ENCODE results near the gene DTNBP1.

The DTNBP1 gene

GRCh38 chr6:15491986-15492269 is 170.9 kb downstream of the DTNBP1 start:
- in situ Hi-C loops (cut with MboI; ENCODE audit: low sequenced_read_pairs, unreplicated experiment), result loop anchor here (25.0 kb wide), 1 partner anchor 1280 kb away; no protein-coding TSS in a partner anchor
- DNase-seq (ENCODE audit: low spot score), result no peak
- no peak for TF ChIP-seq CTCF (IDR thresholded peaks at IDR 0.05; ENCODE audit: borderline replicate concordance, control extremely low read depth, extremely low read depth, insufficient read depth, missing control alignments)

GRCh38 chr6:15491255-15491985 is 171.4 kb downstream of the DTNBP1 start:
- TF ChIP-seq CTCF (IDR thresholded peaks at IDR 0.05; ENCODE audit: borderline replicate concordance, control extremely low read depth, extremely low read depth, insufficient read depth, missing control alignments), result peak; percentile 76
- in situ Hi-C loops (cut with MboI; ENCODE audit: low sequenced_read_pairs, unreplicated experiment), result loop anchor here (25.0 kb wide), 1 partner anchor 1279 kb away; no protein-coding TSS in a partner anchor
- DNase-seq (ENCODE audit: low spot score), result peak; percentile 74

DNA sequence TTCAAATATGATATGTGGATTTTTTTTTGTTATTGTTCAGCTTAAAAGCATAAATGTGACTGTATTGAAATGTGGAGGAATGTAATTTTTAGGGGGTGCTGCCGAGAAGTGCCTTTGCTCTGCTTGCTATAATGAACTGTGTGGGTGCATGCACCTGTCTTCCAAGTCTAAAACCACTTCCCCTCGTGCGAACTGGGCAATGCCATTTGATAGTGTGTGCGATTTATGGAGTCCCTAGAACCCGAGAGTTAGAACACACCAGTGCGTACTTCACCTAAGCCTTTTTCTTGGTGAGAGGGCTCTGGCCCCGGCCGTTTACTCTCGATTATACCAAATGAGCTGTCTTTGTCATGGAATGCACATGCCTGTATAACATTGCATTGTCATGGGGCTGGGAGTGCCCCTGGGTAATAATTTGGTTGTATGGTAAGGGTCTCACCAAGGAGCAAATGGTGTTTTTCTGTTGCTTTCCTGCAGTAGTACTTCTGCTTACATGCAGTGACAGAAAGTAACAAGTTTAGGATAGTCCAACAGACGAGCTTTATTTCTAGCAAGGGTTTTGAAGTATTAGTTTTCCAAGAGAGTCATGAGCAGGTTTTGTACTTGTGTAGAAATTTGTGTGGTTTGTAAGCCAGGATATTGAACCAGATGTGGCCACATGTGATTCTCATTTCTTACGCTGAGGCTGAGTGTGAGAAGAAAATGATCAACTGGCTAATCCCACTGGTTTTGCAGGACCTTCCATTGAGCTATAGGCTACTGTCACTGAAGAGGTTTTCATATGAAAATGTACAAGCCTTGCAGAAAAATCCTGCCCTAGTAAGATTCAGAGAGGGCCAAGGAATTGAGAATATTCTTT is 172.4 kb downstream of the DTNBP1 start:
- no peak for DNase-seq (ENCODE audit: low spot score)
- in situ Hi-C loops (cut with MboI; ENCODE audit: low sequenced_read_pairs, unreplicated experiment), result loop anchor here (25.0 kb wide), 1 partner anchor 1278 kb away; no protein-coding TSS in a partner anchor
- no peak for TF ChIP-seq CTCF (IDR thresholded peaks at IDR 0.05; ENCODE audit: borderline replicate concordance, control extremely low read depth, extremely low read depth, insufficient read depth, missing control alignments)

- in situ Hi-C loops (cut with MboI; ENCODE audit: low sequenced_read_pairs, unreplicated experiment), result loop anchor here (25.0 kb wide), 1 partner anchor 1277 kb away; no protein-coding TSS in a partner anchor
- TF ChIP-seq CTCF (IDR thresholded peaks at IDR 0.05; ENCODE audit: borderline replicate concordance, control extremely low read depth, extremely low read depth, insufficient read depth, missing control alignments), result no peak
- DNase-seq (ENCODE audit: low spot score), result no peak
Observed at GRCh38 chr6:15489261-15489962, 173.4 kb downstream of the DTNBP1 start.

- no peak for DNase-seq (ENCODE audit: low spot score)
- in situ Hi-C loops (cut with MboI; ENCODE audit: low sequenced_read_pairs, unreplicated experiment), result loop anchor here (25.0 kb wide), 1 partner anchor 1275 kb away; no protein-coding TSS in a partner anchor
- TF ChIP-seq CTCF (IDR thresholded peaks at IDR 0.05; ENCODE audit: borderline replicate concordance, control extremely low read depth, extremely low read depth, insufficient read depth, missing control alignments), result no peak
Observed at GRCh38 chr6:15487262-15487661, 175.6 kb downstream of the DTNBP1 start.

- no peak for DNase-seq (ENCODE audit: low spot score)
- TF ChIP-seq CTCF (IDR thresholded peaks at IDR 0.05; ENCODE audit: borderline replicate concordance, control extremely low read depth, extremely low read depth, insufficient read depth, missing control alignments), result no peak
- in situ Hi-C loops (cut with MboI; ENCODE audit: low sequenced_read_pairs, unreplicated experiment), result loop anchor here (25.0 kb wide), 1 partner anchor 1274 kb away; no protein-coding TSS in a partner anchor
Observed at GRCh38 chr6:15485936-15486335, 176.9 kb downstream of the DTNBP1 start.

Data from GM13976 (cell line).